ENCODE measurements around the gene DNASE1L1.

Gene DNASE1L1

DNA sequence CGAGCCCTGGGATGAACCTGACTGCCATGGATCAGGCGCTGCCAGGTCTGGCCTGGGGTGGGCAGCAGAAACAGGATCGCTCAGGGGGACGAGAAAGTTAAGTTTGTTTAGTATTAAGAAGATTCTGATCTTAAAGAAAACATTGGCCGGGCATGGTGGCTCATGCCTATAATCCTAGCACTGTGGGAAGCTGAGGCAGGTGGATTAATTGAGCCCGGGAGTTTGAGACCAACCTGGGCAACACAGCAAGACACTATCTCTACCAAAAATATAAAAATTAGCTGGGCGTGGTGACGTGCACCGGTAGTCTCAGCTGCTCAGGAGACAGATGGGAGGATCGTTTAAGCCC, 33.9 kb downstream of the DNASE1L1 start:
- no peak overlapping the region for H3K4me3 ChIP-seq (replicated peaks; ENCODE audit: low read depth, low read length)
- TF ChIP-seq, protein P1, sequence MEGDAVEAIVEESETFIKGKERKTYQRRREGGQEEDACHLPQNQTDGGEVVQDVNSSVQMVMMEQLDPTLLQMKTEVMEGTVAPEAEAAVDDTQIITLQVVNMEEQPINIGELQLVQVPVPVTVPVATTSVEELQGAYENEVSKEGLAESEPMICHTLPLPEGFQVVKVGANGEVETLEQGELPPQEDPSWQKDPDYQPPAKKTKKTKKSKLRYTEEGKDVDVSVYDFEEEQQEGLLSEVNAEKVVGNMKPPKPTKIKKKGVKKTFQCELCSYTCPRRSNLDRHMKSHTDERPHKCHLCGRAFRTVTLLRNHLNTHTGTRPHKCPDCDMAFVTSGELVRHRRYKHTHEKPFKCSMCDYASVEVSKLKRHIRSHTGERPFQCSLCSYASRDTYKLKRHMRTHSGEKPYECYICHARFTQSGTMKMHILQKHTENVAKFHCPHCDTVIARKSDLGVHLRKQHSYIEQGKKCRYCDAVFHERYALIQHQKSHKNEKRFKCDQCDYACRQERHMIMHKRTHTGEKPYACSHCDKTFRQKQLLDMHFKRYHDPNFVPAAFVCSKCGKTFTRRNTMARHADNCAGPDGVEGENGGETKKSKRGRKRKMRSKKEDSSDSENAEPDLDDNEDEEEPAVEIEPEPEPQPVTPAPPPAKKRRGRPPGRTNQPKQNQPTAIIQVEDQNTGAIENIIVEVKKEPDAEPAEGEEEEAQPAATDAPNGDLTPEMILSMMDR (IDR thresholded peaks at IDR 0.05; ENCODE audit: insufficient read depth, low read length, poor library complexity, severe bottlenecking) = no peak

DNA sequence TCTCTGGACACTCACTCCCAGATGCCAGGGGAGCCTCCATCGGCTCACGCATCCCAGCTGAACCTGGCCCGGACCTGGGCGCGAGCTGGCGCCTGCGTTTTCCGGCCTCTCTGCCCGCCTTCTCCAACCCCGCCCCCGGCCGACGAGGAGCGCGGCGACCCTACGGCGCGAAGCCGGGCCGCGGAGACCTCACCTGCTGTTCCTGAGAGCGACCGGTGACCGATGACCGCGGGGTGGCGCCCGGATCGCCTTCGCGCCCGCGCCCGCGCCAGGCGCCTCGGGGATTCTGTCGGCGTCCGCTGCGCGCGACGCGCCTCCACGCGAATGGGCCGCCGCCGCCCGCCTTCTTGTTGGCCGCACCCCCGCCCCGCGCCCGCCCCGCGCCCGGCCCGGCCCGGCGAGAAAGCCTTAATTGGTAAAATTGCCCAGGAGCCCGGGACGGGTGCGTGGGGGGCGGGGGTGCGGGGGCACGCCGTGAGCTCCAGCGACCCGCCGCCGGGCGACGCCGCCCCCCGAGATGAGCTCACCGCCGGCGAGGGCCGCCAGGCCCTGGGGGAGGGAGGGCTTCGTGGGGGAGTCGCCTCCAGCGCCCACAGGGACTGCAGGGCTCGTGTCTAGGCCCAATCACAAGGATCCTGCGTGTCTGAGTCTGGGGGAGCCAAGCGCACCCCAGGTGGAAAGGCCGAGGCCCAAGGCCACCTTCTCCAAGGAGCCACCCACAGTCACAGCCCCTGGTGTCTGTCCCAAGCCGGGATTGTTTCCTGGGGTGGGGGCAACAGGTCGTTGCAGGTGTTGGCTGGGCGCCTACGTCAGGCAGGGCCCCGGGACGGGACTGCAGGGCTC, 34.5 kb downstream of the DNASE1L1 start, which contains the start of gene FLNA:
Gene FLNA (minus strand): TSS at position 322 of the 843 bp plus-strand sequence. CDS start 3,389 bp downstream, outside the sequence.
- Histone ChIP-seq H3K4me3 (replicated peaks; ENCODE audit: low read depth, low read length) (peak within 1 kb of the TSS; percentile 56), H3K36me3 (ENCODE audit: control insufficient read depth, insufficient read depth, low read length) (no peaks in the 10 kb centered on the region), H3K27me3 (replicated peaks; ENCODE audit: control insufficient read depth, insufficient read depth, low read length) (no peaks in the 10 kb centered on the region)
- peak; percentile 65 for DNase-seq (ENCODE audit: extremely low read depth, insufficient read length)
- TF ChIP-seq, protein P1 (IDR thresholded peaks at IDR 0.05; ENCODE audit: insufficient read depth, low read length, poor library complexity, severe bottlenecking) = peak; percentile 10

More for the DNA sequence above, 33.9 kb downstream of the DNASE1L1 start:
- H3K36me3 ChIP-seq (ENCODE audit: control insufficient read depth, insufficient read depth, low read length) = no peaks in the 10 kb centered on the region
- no peaks in the 10 kb centered on the region for H3K27me3 ChIP-seq (replicated peaks; ENCODE audit: control insufficient read depth, insufficient read depth, low read length)
- DNase-seq (ENCODE audit: extremely low read depth, insufficient read length) = no peak

DNA sequence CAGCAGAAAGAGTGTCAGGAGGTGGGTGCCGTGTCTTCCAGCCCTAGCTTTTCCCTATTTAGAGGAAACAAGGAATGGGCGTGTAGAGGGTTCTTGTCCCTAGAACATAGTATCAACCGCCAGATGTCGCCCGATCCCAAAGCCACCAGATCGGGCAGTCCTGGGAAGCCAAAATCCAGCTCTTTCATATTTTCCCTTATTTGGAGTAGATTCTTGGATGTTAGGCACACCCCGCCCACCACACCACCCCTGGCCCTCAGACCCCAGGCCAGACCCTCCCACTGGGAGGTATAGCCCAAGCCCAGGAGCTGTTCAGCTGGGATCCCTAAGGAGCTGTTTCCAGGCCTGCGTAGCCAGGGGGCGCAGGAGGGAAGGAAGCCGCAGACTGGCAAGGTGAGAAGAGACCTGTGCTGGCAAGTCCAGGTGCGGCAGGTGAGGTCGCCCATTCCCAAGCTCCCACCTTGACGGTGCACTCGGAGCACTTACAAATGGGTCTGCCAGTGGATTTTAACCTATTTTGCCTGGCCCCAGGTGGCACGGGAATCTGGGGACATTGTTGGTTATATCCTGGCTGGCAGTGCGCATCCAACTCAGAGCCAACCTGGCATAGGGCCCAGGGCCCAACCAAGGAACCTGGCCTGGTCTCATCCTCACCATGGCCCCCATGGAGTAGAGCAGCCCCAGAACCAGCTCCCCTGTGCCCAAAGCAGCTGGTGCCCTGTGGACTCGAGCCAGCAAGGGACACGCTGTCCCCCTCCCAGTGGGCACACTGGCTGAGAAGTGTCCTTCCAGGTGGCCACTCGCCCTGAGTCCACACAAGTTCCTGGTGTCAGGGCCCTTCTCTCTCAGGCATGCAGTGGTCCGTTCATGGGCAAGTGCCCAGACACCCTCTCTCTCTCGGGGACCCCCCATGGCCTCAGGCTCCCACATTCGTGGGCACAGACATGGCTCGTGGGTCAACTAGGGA, 35.4 kb downstream of the DNASE1L1 start:
- DNase-seq (ENCODE audit: extremely low read depth, insufficient read length) = no peak
- H3K27me3 ChIP-seq (replicated peaks; ENCODE audit: control insufficient read depth, insufficient read depth, low read length) = no peaks in the 10 kb centered on the region
- peak overlapping the region; percentile 56 for H3K4me3 ChIP-seq (replicated peaks; ENCODE audit: low read depth, low read length)
- TF ChIP-seq, protein P1 (IDR thresholded peaks at IDR 0.05; ENCODE audit: insufficient read depth, low read length, poor library complexity, severe bottlenecking) = peak; percentile 53
- no peaks in the 10 kb centered on the region for H3K36me3 ChIP-seq (ENCODE audit: control insufficient read depth, insufficient read depth, low read length)

DNA sequence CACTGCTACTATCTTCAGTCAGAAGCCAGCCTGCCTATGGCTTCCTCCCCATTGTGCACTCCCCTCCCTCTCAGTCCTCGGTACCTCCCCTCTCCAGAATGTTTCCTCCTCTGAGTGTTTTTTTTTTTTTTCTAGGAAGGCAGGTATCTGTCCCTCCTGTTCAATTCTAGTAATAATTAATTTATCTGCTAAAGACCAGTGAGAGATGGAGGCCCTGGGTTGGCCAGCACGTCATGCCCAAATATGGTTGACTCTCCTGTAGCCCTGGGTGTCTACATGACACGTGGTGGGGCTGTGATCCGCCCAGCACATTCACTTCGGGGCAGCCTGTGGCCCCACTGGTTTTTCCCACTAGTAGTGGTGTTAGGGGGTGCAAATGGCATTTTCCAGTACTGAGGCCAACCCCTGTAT, 36.4 kb downstream of the DNASE1L1 start:
- H3K4me3 ChIP-seq (replicated peaks; ENCODE audit: low read depth, low read length) = no peak overlapping the region

DNA sequence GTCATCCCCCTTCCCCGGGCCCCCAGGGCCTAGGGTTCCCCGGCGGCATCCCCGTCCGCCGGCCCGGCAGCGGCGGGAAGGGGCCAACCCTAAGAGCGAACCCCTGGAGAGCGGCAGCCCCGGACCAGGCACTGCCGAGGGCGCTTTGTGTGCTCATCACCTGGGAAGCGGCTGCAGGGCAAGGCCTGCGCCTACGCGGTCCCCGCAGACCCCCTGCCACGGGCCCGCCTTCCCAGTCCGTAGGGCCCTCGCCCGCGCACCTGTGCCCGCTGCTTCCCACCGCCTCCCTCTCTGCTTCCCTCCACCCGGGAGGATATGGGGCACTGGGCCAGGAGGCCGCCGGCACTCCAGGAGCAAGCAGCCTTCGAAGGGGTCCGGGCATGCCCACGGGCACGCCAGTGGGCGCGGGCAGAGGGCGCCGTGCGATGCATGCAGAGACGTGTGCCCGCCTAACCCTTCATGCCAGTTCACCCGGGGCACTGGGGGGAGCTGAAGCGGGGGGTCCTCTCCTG, 37.2 kb downstream of the DNASE1L1 start:
- TF ChIP-seq, protein P1 (IDR thresholded peaks at IDR 0.05; ENCODE audit: insufficient read depth, low read length, poor library complexity, severe bottlenecking) = no peak
- peaks cover 3% of the 10 kb centered on the region for H3K36me3 ChIP-seq (ENCODE audit: control insufficient read depth, insufficient read depth, low read length)
- no peaks in the 10 kb centered on the region for H3K27me3 ChIP-seq (replicated peaks; ENCODE audit: control insufficient read depth, insufficient read depth, low read length)
- no peak for DNase-seq (ENCODE audit: extremely low read depth, insufficient read length)
- peak overlapping the region; percentile 61 for H3K4me3 ChIP-seq (replicated peaks; ENCODE audit: low read depth, low read length)

More for the DNA sequence above, 36.4 kb downstream of the DNASE1L1 start:
- H3K36me3 ChIP-seq (ENCODE audit: control insufficient read depth, insufficient read depth, low read length) = no peaks in the 10 kb centered on the region; the same call in 1 of the 2 replicates
- no peak for DNase-seq (ENCODE audit: extremely low read depth, insufficient read length)
- H3K27me3 ChIP-seq (replicated peaks; ENCODE audit: control insufficient read depth, insufficient read depth, low read length) = no peaks in the 10 kb centered on the region
- TF ChIP-seq, protein P1 (IDR thresholded peaks at IDR 0.05; ENCODE audit: insufficient read depth, low read length, poor library complexity, severe bottlenecking) = no peak

Data from GM06990 (cell line).